Stimulated activated CD8-positive, alpha-beta memory T cell treated with anti-CD3 and anti-CD28 coated beads, Interleukin-7, amount 100 ng/mL, for 4 hours (primary cell): ENCODE data around the gene MEF2C.

Experiments
- DNase-seq, 2 donors: peaks; one replicate each; pipeline ENCODE4 v3.0.0-alpha.2; 2020; ENCODE audit warnings: low read depth in 2 of 2

The MEF2C gene

GRCh38 chr5:88888848-88889188, 5.8 kb upstream of the MEF2C start:
- no peak for DNase-seq

- DNase-seq = no peak
These were observed 5.3 kb upstream of the MEF2C start for GRCh38 chr5:88888291-88888690.

- no peak for DNase-seq
These were observed 4.4 kb upstream of the MEF2C start for GRCh38 chr5:88887342-88887741.

DNA sequence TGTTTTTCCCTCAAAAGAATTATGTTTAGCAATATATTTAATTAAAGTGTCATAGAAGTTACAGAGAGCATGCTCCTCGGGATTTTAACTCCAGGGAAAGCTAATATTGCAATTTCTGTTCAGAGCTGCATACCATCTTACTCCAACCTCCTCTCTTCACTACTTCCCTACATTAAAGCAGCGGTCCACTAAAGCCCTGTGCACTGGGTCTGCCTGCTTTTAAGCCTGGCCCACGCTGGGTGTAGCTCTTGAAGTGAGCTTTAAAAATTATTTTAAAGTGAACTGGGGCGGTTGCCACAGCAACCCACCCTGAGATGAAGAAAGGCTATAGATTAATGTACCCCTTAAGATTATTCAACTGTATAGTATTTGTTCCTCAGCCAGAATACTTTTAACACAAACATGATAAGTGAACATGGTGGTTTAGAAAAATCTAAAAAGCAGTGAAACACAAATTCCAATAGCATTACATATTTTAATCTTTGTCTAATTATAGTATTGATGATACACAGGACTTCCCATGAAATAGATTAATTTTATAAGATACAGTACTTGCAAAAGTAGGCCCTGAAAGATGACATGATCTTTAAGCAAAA, 3.9 kb upstream of the MEF2C start:
- no peak for DNase-seq

- DNase-seq = no peak
These were observed 3.3 kb upstream of the MEF2C start for GRCh38 chr5:88886252-88886651.

- DNase-seq = no peak
These were observed 2.0 kb upstream of the MEF2C start for GRCh38 chr5:88885002-88885401.

- no peak for DNase-seq
These were observed 1.6 kb upstream of the MEF2C start for GRCh38 chr5:88884608-88884877.

- DNase-seq = no peak
These were observed 1.0 kb upstream of the MEF2C start for GRCh38 chr5:88883836-88884607.

- DNase-seq = no peak
These were observed 527 bp downstream of the MEF2C start for GRCh38 chr5:88882276-88883038.

GRCh38 chr5:88881571-88881971, 1.4 kb downstream of the MEF2C start:
- no peak for DNase-seq

DNA sequence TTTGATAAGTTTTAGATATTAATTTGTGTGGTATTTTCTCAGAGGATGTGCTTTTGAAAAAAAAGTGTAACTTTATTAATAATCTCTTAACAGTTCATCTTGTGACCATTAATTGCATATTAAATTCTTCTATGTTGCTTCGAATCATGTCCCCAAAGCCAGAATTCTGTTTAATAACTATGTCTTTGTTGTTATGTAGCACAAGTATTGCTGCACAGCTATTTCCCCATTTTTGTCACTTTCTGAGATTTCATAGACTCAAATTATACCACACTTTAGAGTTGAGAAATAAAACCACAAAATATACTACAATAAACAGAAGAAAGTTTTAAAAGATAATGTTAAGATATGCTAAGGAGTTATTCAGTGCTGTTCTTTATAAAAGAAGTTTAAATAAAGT, 2.8 kb downstream of the MEF2C start:
- no peak for DNase-seq

DNA sequence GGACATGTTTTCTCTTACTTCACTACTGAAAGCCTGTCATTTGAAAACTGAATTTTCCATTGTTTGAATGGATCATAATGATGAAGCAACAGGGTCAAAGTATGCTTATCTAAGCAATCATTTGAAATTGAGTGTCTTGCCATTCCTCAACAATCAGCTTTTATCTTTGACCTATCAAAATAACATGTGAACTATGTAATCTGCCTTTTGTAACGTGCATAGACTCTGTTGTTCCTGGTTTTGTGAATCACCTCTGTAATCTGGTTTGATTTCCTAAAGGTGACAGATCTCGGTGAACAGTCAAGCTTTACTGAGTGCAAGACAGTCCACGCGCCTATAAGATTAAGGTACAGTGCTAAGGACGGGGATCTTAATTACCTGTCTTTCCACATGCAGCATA, 3.3 kb downstream of the MEF2C start:
- DNase-seq = no peak

DNA sequence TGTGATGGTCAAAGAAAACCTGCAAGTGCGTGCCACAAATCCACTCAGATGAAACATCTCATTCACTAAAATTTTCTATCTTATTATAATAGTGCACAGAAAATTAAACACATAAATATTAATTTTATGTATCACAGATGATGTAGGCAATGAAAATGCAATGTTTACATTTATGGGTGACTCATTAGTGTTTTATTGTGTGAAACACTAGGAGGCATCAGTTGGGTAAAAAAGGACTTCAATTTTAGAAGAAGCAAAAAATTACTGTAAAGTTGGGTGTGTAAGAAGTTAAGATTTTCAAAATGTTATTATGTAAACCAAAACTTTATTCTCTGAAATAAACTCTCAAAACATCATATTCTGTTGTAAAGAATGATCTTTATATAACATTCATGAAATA, 4.0 kb downstream of the MEF2C start:
- DNase-seq = no peak

DNA sequence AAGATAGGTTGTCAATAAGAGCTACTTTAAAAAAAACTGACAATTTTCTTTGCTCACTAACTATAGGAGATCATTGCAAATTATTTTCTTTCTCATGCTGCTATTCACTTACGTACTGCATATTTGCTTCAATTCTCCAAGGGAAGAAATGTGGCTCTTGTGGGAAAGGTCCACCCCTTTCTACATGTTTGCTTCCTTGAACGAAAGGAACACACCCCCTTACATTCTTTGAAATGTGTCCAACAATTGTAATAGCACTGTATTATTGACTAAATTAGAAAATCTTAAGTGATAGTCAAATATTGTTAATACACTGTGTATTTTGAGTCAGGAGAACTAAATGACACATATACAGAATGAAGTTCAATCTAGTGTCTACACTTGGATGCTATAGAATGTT, 5.2 kb downstream of the MEF2C start:
- no peak for DNase-seq

DNA sequence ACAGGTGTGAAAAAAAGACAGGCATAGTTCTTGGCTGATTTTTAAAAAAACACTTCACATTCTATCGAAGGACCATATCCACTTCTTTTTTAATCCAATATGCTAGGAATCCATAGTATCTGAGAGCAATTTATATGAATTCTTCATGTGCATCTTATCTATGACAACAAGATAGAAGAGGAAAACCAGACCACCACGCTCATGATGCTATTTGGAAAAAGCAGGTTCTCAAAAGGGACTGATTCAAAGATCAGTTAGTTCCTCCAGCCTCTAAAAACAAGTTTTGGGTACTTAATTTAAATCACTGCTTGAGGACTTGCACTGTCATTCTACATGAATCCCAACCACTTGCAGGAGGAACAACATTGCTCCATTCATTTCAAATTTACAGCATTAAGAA, 6.3 kb downstream of the MEF2C start:
- no peak for DNase-seq

- no peak for DNase-seq
These were observed 7.4 kb downstream of the MEF2C start for GRCh38 chr5:88875341-88876234.

- no peak for DNase-seq
These were observed 9.5 kb downstream of the MEF2C start for GRCh38 chr5:88873447-88873846.

DNA sequence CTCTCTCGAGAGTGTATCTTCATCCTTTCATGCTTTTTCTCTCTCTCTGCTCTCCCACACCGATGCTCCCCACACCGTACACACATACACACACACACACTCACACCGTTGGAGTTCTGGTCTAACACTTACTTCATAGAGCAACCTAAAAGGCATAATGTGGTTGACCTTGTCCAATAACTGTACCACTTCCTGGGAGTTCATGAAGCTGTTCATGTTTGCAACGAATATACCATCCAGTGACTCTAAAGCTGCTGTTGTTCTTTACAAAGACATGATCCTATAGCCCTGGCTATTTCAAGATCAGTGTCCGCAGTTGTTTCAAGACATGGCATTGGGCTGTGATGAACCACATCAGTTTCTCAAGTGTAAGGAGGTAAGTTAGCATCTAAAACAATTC, 10.0 kb downstream of the MEF2C start:
- DNase-seq = no peak

DNA sequence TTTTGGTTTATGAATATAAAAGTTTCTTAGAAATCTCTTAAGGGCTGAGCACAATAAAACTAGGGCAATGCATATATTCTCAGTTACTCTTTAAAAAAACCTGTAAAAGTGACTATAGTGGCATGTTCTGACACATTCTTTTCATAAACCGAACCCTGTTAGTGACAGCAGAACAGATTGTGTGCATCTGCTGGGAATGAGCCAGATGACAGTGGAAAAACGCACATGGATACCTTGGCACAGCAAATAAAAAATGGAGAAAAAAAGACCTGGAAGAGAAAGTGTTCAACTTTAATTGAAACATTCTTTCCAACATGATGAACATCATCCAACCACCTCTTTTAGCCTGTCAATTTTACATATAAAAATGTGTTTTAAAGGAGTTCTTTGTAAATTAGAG, 12.7 kb downstream of the MEF2C start:
- DNase-seq = no peak

- DNase-seq = no peak
These were observed 14.4 kb downstream of the MEF2C start for GRCh38 chr5:88868468-88869068.

- no peak for DNase-seq
These were observed 15.3 kb downstream of the MEF2C start for GRCh38 chr5:88867638-88868037.

DNA sequence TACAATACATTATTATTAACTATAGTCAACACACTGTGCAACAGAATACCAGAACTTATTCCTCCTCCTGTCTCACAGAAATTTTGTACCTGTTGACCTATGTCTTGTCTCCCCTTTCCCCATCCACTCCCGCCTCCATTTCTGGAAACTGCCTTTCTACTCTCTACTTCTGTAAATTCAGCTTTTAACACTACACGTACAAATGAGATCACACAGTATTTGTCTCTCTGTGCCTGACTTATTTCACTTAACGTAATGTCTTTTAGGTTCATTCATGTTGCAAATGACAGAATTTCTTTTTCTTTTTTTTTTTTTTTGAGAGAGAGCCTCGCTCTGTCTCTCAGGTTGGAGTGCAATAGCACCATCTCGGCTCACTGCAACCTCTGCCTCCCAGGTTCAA, 19.5 kb downstream of the MEF2C start:
- DNase-seq = no peak
